Measurements from ENCODE around the gene WBP1L. TPM values are rescaled to one million over a fixed set of nuclear protein-coding genes. Genes with fewer than 3 reads are reported as not detected.
A peak's percentile ranks its signal among the peaks of the same experiment; 100 is the strongest.

The WBP1L gene
- total and polyA plus RNA-seq, 2 of the 13 experiments (the other 11 are each of a cell fraction or from before 2014, with no cell fraction given): 8.3 to 12.3 TPM

DNA sequence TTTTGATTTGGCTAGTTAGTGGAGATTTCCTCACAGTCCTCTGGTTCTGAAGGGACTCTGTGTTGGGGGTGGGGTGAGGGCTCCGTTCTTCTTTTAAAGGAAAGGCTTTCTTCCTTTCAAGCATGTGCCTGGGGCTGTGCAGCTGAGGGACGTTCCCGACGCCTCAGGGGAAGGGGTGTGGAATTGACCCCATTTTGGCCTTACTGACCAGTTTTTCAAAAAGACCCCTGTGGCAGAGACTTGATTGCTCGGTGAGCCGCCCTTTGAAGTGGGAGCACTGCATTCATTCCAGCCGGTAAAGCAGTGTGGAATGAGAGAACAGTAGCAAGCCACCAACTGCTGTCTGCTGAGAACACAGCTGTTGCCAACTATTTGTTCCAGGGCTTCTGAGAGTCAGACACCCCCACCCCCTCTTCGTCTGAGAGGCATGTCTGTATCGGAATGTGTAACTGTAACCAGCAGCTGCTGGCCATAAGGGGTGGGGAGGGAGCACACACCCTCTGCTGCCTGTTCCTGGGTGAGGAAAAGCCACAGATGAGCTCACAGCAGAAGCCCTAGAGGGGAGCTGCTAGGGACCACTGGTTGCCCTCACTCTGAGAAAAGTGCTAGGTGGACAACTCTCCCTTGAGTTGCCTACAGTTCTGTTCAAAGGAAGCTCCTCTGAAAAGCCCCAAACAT lies 33.2 kb downstream of the WBP1L start (continued):
- TF ChIP-seq TEF (CRISPR knock-in tag; IDR thresholded peaks at IDR 0.05) (no peak), ZNF441 (CRISPR knock-in tag; IDR thresholded peaks at IDR 0.05; ENCODE audit: borderline replicate concordance) (no peak), ZNF20 (CRISPR knock-in tag; IDR thresholded peaks at IDR 0.05) (no peak), MAZ (IDR thresholded peaks at IDR 0.05; ENCODE audit: borderline replicate concordance, low read depth, low read length) (no peak), MAZ (CRISPR knock-in tag; IDR thresholded peaks at IDR 0.05; ENCODE audit: low read depth) (0 out of 2 replicates have a peak, but pooled peaks have one; percentile 45), XRCC5 (optimal IDR thresholded peaks at IDR 0.05; ENCODE audit: low read length) (peak; percentile 16), REST (IDR thresholded peaks at IDR 0.05; ENCODE audit: borderline replicate concordance in 1 of 2, low read depth in 1 of 2, low read length in 2 of 2) (no peak), ELF1 (CRISPR knock-in tag; IDR thresholded peaks at IDR 0.05) (no peak), TRAFD1 (CRISPR knock-in tag; IDR thresholded peaks at IDR 0.05; ENCODE audit: borderline replicate concordance) (no peak), FOXA1 (IDR thresholded peaks at IDR 0.05) (no peak), FOXA1 (CRISPR knock-in tag; IDR thresholded peaks at IDR 0.05) (no peak), NKX3-1 (CRISPR knock-in tag; IDR thresholded peaks at IDR 0.05) (no peak)
- TF ChIP-seq, protein P1, sequence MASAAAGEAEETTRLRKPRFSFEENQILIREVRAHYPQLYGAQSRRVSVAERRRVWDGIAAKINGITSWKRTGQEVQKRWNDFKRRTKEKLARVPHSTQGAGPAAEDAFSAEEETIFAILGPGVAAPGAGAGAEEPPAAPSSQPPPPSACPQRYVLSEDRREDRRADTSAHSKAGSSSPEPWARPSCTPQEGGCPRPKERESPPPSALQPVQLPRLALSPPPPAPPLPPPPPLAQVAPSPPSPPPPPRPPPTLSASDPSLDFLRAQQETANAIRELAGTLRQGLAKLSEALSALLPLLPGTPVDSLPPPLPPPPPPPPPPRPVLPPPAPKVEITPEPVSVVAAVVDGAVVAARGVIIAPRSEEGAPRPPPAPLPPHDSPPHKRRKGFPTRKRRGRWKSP (CRISPR knock-in tag; IDR thresholded peaks at IDR 0.05): no peak
- TF ChIP-seq, protein P2, sequence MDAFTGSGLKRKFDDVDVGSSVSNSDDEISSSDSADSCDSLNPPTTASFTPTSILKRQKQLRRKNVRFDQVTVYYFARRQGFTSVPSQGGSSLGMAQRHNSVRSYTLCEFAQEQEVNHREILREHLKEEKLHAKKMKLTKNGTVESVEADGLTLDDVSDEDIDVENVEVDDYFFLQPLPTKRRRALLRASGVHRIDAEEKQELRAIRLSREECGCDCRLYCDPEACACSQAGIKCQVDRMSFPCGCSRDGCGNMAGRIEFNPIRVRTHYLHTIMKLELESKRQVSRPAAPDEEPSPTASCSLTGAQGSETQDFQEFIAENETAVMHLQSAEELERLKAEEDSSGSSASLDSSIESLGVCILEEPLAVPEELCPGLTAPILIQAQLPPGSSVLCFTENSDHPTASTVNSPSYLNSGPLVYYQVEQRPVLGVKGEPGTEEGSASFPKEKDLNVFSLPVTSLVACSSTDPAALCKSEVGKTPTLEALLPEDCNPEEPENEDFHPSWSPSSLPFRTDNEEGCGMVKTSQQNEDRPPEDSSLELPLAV (CRISPR knock-in tag; conservative IDR thresholded peaks at IDR 0.05; ENCODE audit: low read depth): no peak
- TF ChIP-seq, protein P3, sequence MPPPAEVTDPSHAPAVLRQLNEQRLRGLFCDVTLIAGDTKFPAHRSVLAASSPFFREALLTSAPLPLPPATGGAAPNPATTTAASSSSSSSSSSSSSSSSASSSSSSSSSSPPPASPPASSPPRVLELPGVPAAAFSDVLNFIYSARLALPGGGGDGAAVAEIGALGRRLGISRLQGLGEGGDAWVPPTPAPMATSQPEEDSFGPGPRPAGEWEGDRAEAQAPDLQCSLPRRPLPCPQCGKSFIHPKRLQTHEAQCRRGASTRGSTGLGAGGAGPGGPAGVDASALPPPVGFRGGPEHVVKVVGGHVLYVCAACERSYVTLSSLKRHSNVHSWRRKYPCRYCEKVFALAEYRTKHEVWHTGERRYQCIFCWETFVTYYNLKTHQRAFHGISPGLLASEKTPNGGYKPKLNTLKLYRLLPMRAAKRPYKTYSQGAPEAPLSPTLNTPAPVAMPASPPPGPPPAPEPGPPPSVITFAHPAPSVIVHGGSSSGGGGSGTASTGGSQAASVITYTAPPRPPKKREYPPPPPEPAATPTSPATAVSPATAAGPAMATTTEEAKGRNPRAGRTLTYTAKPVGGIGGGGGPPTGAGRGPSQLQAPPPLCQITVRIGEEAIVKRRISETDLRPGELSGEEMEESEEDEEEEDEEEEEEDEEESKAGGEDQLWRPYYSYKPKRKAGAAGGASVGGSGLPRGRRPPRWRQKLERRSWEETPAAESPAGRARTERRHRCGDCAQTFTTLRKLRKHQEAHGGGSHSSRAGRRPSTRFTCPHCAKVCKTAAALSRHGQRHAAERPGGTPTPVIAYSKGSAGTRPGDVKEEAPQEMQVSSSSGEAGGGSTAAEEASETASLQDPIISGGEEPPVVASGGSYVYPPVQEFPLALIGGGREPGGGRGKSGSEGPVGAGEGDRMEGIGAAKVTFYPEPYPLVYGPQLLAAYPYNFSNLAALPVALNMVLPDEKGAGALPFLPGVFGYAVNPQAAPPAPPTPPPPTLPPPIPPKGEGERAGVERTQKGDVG (CRISPR knock-in tag; IDR thresholded peaks at IDR 0.05; ENCODE audit: borderline replicate concordance): no peak
